ENCODE measurements around the gene MRPS34.

DNA sequence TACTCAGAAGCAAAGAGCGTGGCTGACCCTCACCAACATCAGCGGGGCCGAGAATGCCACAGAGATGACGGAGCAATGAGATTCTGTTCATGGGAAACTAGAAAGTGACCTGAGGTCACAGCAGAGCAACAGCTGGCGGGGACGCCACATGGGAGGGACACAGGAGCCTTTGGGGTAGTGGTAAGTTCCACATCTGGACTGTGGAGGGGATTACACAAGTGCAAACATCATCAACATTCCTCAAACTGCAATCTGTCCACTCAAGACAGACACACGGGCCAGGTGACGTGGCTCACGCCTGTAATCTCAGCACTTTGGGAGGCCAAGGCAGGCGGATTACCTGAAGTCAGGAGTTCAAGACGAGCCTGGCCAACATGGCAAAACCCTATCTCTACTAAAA lies 42.5 kb upstream of the MRPS34 start:
- TF ChIP-seq EZH2 (IDR thresholded peaks at IDR 0.05; ENCODE audit: borderline replicate concordance) (no peak), EZH2phosphoT487 (IDR thresholded peaks at IDR 0.05; ENCODE audit: low read depth, severe bottlenecking, unreplicated experiment) (no peak)

Measured in hepatocyte (in vitro differentiated cells).